ENCODE results near the gene SGCE.

SGCE gene

GRCh38 chr7:94654783-94655125 lies 1.2 kb downstream of the SGCE start:
- intact Hi-C loops (cut with micrococcal nuclease) = no loop called here
- Mint-ChIP-seq H3K27me3 (peaks cover 47% of the 10 kb centered on the region), H3K4me3 (no peak overlapping the region), H3K36me3 (ENCODE audit: low read depth) (no peaks in the 10 kb centered on the region), H3K4me1 (ENCODE audit: low read depth) (peaks cover 22% of the 10 kb centered on the region), H3K9me3 (peaks cover 13% of the 10 kb centered on the region), H3K27ac (no peak overlapping the region)

- Mint-ChIP-seq H3K36me3 (ENCODE audit: low read depth) (no peaks in the 10 kb centered on the region), H3K27ac (no peak overlapping the region), H3K4me3 (no peak overlapping the region), H3K9me3 (no peaks in the 10 kb centered on the region), H3K27me3 (peaks cover 33% of the 10 kb centered on the region), H3K4me1 (ENCODE audit: low read depth) (peaks cover 5% of the 10 kb centered on the region)
- intact Hi-C loops (cut with micrococcal nuclease) = no loop called here
These were observed 5.5 kb downstream of the SGCE start for GRCh38 chr7:94650147-94651051.

- no peak overlapping the region for H3K27ac Mint-ChIP-seq
These were observed 6.5 kb downstream of the SGCE start for GRCh38 chr7:94649450-94649849.

GRCh38 chr7:94648731-94649130 lies 7.2 kb downstream of the SGCE start:
- Mint-ChIP-seq H3K27me3 (peaks cover 27% of the 10 kb centered on the region), H3K9me3 (no peaks in the 10 kb centered on the region), H3K4me3 (no peak overlapping the region), H3K36me3 (ENCODE audit: low read depth) (no peaks in the 10 kb centered on the region), H3K4me1 (ENCODE audit: low read depth) (no peaks in the 10 kb centered on the region), H3K27ac (no peak overlapping the region)
- intact Hi-C loops (cut with micrococcal nuclease) = no loop called here

More at GRCh38 chr7:94649450-94649849, 6.5 kb downstream of the SGCE start:
- Mint-ChIP-seq H3K36me3 (ENCODE audit: low read depth) (no peaks in the 10 kb centered on the region), H3K9me3 (no peaks in the 10 kb centered on the region), H3K4me1 (ENCODE audit: low read depth) (no peaks in the 10 kb centered on the region), H3K27me3 (peaks cover 27% of the 10 kb centered on the region), H3K4me3 (no peak overlapping the region)
- intact Hi-C loops (cut with micrococcal nuclease) = no loop called here

- intact Hi-C loops (cut with micrococcal nuclease) = no loop called here
- peaks cover 26% of the 10 kb centered on the region for H3K27me3 Mint-ChIP-seq
- no peaks in the 10 kb centered on the region for H3K4me1 Mint-ChIP-seq (ENCODE audit: low read depth)
- no peak overlapping the region for H3K4me3 Mint-ChIP-seq
- H3K36me3 Mint-ChIP-seq (ENCODE audit: low read depth) = no peaks in the 10 kb centered on the region
- no peak overlapping the region for H3K27ac Mint-ChIP-seq
- H3K9me3 Mint-ChIP-seq = no peaks in the 10 kb centered on the region
These were observed 8.6 kb downstream of the SGCE start for GRCh38 chr7:94647295-94647694.

GRCh38 chr7:94643771-94644545 lies 12.0 kb downstream of the SGCE start:
- Mint-ChIP-seq H3K27me3 (peaks cover 5% of the 10 kb centered on the region), H3K27ac (no peak overlapping the region), H3K4me1 (ENCODE audit: low read depth) (no peaks in the 10 kb centered on the region), H3K36me3 (ENCODE audit: low read depth) (no peaks in the 10 kb centered on the region), H3K4me3 (no peak overlapping the region), H3K9me3 (no peaks in the 10 kb centered on the region)
- intact Hi-C loops (cut with micrococcal nuclease) = no loop called here

- intact Hi-C loops (cut with micrococcal nuclease) = no loop called here
- no peaks in the 10 kb centered on the region for H3K9me3 Mint-ChIP-seq
- H3K27me3 Mint-ChIP-seq = peaks cover 5% of the 10 kb centered on the region
- H3K27ac Mint-ChIP-seq = no peak overlapping the region
- H3K4me1 Mint-ChIP-seq (ENCODE audit: low read depth) = no peaks in the 10 kb centered on the region
- H3K4me3 Mint-ChIP-seq = no peak overlapping the region
- H3K36me3 Mint-ChIP-seq (ENCODE audit: low read depth) = no peaks in the 10 kb centered on the region
These were observed 12.9 kb downstream of the SGCE start for GRCh38 chr7:94642838-94643653.

- Mint-ChIP-seq H3K9me3 (no peaks in the 10 kb centered on the region), H3K36me3 (ENCODE audit: low read depth) (no peaks in the 10 kb centered on the region), H3K4me3 (no peak overlapping the region), H3K4me1 (ENCODE audit: low read depth) (no peaks in the 10 kb centered on the region), H3K27me3 (no peaks in the 10 kb centered on the region), H3K27ac (no peak overlapping the region)
- intact Hi-C loops (cut with micrococcal nuclease) = no loop called here
These were observed 16.5 kb downstream of the SGCE start for GRCh38 chr7:94639384-94639783.

GRCh38 chr7:94635687-94636086 lies 20.2 kb downstream of the SGCE start:
- no peaks in the 10 kb centered on the region for H3K9me3 Mint-ChIP-seq
- H3K27me3 Mint-ChIP-seq = no peaks in the 10 kb centered on the region
- H3K27ac Mint-ChIP-seq = no peak overlapping the region
- no peak overlapping the region for H3K4me3 Mint-ChIP-seq
- H3K4me1 Mint-ChIP-seq (ENCODE audit: low read depth) = no peaks in the 10 kb centered on the region
- no peaks in the 10 kb centered on the region for H3K36me3 Mint-ChIP-seq (ENCODE audit: low read depth)
- intact Hi-C loops (cut with micrococcal nuclease) = no loop called here

- no peaks in the 10 kb centered on the region for H3K27me3 Mint-ChIP-seq
- H3K4me1 Mint-ChIP-seq (ENCODE audit: low read depth) = no peaks in the 10 kb centered on the region
- intact Hi-C loops (cut with micrococcal nuclease) = no loop called here
- H3K27ac Mint-ChIP-seq = no peak overlapping the region
- no peak overlapping the region for H3K4me3 Mint-ChIP-seq
- no peaks in the 10 kb centered on the region for H3K9me3 Mint-ChIP-seq
- H3K36me3 Mint-ChIP-seq (ENCODE audit: low read depth) = no peaks in the 10 kb centered on the region
These were observed 21.4 kb downstream of the SGCE start for GRCh38 chr7:94634502-94634901.

- Mint-ChIP-seq H3K4me1 (ENCODE audit: low read depth) (no peaks in the 10 kb centered on the region), H3K36me3 (ENCODE audit: low read depth) (no peaks in the 10 kb centered on the region)
- intact Hi-C loops (cut with micrococcal nuclease) = no loop called here
These were observed 22.2 kb downstream of the SGCE start for GRCh38 chr7:94633687-94634086.

GRCh38 chr7:94633014-94633341 lies 23.0 kb downstream of the SGCE start:
- intact Hi-C loops (cut with micrococcal nuclease) = no loop called here
- no peaks in the 10 kb centered on the region for H3K9me3 Mint-ChIP-seq
- no peak overlapping the region for H3K4me3 Mint-ChIP-seq

More at GRCh38 chr7:94633687-94634086, 22.2 kb downstream of the SGCE start:
- no peaks in the 10 kb centered on the region for H3K27me3 Mint-ChIP-seq
- no peaks in the 10 kb centered on the region for H3K9me3 Mint-ChIP-seq
- no peak overlapping the region for H3K27ac Mint-ChIP-seq
- no peak overlapping the region for H3K4me3 Mint-ChIP-seq

GRCh38 chr7:94632338-94633013 lies 23.5 kb downstream of the SGCE start:
- Mint-ChIP-seq H3K36me3 (ENCODE audit: low read depth) (no peaks in the 10 kb centered on the region), H3K4me1 (ENCODE audit: low read depth) (no peaks in the 10 kb centered on the region), H3K27ac (no peak overlapping the region), H3K9me3 (no peaks in the 10 kb centered on the region), H3K4me3 (no peak overlapping the region), H3K27me3 (no peaks in the 10 kb centered on the region)
- intact Hi-C loops (cut with micrococcal nuclease) = no loop called here

More at GRCh38 chr7:94633014-94633341, 23.0 kb downstream of the SGCE start:
- Mint-ChIP-seq H3K4me1 (ENCODE audit: low read depth) (no peaks in the 10 kb centered on the region), H3K36me3 (ENCODE audit: low read depth) (no peaks in the 10 kb centered on the region), H3K27me3 (no peaks in the 10 kb centered on the region), H3K27ac (no peak overlapping the region)

Data from dendritic cell treated with granulocyte-macrophage colony-stimulating factor and Interleukin-4, amounts not matched to agents 40 ng/mL and 50 ng/mL, for 4 days (primary cell).